Measurements from ENCODE around the gene STX19.
A peak's percentile ranks its signal among the peaks of the same experiment; 100 is the strongest.
"Not testable (repeated sequence)": the region's sequence is repeated elsewhere in the genome, so short reads cannot be mapped to it uniquely, and the experiment has no call there.

The STX19 gene, protein sequence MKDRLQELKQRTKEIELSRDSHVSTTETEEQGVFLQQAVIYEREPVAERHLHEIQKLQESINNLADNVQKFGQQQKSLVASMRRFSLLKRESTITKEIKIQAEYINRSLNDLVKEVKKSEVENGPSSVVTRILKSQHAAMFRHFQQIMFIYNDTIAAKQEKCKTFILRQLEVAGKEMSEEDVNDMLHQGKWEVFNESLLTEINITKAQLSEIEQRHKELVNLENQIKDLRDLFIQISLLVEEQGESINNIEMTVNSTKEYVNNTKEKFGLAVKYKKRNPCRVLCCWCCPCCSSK

DNA sequence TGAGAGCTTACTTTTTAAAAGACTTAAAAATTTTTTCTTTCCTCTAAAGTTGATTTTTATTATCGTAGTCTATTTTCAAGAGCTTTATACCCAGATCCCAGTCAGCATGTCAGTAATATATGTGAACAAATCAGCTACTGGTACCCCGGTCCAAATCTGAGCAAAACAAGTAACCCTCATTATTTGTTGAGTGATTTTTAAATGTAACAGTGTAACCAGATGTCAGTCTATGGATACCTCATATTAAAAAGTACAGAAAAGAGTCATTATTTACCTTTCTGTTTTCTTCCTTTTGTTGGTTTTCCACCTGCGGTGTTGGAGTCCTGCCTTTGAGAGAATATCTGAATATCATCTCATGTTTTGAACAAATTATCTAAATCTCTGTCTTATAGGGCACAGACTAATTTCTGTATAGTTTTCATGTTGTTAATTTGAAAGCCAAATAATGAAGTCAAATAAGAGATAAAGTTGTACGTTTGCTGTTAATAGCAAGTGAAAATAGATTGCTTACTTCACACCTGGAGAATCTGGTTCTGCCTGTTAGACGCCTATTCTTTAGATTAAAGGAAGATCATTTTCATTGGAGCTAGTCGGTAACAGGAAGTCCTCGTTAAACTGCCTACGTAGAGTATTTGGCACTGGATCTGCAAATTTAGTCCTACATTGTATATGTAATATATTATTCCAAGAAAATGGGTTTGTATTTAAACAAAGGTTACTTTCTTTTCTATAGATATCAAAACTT lies at the start of gene STX19:
Gene STX19, minus strand, starts transcription at position 505 of the 745 bp plus-strand sequence. CDS start 13,328 bp downstream, outside the sequence.
- DNase-seq = no peak

DNA sequence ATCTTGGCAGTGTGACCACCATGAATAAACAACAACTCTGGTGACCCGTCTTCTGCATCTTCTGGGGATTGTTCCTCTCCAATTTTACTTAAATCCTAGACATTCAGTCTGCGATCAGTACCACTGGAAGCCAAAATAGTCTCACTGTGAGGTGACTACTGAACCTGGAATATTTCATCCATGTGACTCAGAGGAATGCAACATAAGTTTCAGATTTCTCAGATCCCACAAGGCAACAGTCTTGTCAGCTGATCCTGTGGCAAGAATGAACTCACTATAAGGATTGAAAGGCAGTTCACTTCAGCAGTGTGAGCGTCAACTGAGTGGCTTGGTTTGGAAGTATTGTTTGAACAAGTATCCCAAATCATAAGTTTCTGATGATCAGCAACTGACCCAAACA lies 47.7 kb upstream of the STX19 start:
- no peak for DNase-seq

DNA sequence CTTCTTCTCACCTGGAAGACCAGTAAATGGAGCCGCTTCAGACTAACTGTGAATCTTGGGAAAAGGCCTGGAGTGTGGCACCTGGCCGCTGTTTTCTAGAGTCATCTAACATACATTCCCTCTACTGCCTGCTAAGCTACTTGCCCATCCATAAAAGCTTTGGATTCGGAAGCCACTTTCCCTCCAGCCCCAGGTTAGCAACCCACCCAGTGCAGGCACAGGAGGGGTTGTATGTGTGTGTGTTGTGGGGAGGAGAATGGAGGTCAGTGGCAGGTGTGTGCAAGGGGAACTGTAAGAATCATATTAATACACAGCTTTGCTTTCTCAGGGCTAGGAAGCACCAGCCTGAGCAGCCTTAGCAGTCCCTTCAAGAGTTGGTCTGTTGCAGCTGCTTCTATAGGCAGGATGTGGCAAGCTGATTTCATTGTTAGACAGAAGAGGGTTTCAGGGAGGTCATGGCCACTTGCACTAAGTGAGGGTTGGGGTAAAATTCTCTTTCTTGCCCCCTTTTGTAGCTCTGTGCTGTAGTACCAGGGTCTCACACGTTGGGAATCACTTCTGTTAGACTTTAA lies 43.4 kb upstream of the STX19 start:
- DNase-seq = no peak

DNA sequence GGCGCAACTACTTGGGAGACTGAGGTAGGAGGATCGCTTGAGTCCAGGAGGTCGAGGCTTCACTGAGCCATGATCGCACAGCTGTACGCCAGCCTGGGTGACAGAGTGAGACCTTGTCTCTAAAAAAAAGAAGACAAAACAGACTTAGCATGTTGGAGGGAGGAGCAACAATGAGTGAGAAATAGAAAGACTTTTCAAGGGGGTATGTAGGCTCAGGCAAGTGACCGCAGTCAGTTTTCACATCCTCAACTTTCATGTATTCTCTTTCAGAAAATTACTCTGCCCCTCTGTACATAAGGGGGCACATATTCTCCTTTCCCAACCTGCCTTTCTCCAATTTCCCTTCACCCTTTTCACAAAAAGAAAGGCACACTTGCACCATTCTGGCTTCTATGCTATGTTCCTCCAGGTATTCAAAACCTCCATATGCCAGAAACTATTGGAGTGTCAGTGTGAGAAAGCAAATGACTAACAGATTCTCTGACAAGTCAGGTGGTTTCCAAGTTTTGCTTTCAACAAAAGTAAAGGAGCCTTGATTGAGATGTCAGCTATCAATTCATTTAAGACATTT lies 42.0 kb upstream of the STX19 start:
- no peak for DNase-seq

DNA sequence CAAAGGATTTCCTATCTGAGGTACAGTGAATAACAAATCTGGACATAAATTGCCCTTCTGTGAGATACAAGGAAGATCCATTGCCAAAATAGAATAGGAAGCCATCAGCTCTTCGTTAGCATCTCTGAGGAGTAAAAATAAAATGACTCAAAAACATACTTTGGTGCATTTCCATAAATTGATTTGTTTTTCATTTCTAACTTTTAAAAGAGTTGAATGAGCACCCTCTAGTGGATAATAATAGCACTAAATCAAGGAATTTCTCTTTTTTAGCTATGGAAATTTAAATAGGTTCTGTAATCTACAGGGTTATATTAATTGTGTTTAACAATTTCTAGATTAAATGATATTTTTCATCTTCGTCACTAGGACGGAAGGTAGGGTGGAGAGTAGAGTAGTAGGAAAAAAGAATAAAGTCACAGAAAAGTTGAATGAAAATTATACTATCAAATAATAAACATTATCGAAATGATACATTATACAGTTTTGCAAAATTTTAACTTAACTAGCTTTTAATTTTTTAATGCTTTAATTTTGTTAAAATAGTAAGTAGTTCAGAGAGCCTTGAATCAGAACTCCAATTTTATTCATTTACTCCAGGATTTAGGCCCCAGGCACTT lies 40.9 kb upstream of the STX19 start:
- peak; percentile 69 for DNase-seq

DNA sequence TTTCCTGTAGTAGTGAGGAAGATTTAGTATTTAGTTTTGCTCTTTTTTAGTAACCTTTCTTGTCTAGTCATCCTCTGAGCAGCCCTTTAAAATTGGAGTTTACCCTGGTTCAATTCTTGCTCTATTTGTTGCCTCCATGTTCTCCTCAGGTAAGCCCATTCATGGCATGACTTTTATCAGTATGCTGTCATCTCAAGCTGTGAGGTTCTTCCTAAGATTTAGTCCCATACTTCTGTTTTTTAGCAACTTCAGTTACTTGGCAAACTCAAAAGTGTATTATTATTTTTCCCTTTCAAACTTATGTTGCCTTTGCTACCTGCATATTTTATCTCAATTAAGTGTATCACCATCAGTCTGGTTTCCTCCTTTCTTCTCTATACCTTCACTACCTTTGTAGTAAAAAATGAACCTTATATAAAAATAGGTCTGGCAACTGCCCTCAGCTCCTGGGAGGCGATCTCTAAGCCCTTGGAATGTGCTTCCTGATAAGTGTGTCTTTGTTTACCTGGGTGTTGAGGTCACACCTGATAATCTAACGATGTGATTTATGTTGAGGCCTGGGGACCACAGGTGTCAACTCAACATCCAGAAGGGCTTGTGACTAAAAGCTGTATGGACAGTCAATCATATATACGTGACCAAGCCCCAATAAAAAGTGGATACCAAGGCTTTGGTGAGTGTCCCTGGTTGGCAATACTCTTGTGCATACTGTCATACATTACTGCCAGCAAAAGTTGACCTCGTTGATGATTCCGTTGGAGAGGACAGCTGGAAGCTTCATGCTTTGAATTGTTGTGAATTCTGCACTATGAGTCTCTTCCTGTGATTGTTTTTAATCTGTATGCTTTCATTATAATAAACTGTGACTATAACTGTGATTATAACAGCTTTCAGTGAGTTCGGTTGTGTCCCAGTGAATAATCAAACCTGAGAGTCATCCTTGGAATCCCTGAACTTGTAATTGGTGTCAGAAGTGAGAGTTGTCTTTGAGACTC lies 38.4 kb upstream of the STX19 start:
- no peak for DNase-seq

DNA sequence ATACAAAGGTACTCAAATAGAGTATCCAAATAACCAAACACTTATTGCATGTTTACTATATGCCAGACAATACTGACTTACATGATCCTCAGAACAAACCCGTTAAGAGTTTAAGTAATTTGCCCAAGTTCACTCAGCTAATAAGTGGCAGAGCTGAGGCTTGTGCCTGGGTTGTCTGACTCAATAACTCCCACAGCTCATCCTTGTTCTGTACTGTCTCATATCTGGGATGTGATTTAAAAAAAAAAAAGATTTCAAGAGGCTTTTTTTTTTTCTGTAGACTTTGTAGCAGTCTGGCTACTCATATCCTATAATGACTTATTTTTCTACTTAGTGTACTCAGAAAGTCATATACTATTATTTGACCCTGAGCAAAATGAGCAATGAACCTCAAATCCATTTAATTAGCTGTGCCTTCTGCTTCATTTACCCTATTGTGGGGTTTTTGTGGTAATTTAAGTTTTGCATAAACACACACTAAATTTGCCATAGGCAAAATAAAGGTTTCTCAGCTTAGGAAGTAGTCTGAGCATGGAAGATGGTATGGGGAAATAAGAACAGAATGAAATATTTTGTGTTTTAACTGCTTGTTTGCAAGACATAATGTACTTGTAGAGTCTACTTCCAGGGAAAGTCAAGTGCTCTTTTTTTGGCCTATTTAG lies 37.6 kb upstream of the STX19 start:
- DNase-seq = no peak

DNA sequence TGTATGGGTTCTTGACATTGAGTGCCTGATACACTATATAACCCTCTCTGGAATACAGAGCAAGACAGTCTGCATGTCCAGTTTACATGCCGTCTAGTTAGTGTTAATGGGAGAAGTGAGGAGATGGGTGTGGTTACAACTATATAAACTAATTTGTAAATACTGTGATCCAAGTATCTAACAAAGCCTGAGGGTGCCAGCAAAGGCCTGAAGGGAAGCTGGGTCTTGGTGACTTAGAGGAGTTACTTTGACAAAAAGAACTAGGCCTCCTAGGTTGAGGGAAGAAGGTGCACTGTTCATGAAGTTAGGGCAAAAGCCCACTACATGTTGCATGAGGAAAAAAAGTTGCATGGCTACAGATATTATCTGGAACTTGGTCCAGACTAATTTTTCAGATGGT lies 36.7 kb upstream of the STX19 start:
- no peak for DNase-seq

DNA sequence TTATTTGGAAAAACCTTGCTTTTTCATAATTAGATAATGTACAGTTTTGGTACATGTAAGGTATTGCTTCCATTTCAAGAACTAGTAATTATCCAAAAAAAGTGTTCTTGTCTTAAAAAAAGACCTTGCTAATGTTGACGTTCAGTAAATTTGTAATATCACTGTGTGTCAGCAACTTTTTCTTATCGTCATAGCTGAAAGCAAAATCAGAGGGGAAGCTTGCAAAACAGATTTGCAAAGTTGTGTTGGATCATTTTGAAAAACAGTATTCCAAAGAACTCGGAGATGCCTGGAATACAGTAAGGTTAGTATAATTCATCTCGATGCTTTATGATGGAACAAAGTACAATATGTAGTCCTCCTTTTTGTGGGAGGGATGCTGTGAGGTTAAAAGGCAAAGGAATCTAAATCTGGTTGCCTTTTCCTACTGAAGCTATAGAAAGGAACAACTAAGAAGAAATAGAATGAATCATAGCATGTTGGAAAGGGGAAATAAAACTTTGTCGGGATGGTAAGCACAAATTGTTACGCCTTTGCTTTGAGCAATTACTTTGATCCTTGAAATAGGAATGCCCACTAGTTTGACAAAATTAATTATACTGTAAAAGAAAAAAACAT lies 36.0 kb upstream of the STX19 start:
- DNase-seq = peak; percentile 35

DNA sequence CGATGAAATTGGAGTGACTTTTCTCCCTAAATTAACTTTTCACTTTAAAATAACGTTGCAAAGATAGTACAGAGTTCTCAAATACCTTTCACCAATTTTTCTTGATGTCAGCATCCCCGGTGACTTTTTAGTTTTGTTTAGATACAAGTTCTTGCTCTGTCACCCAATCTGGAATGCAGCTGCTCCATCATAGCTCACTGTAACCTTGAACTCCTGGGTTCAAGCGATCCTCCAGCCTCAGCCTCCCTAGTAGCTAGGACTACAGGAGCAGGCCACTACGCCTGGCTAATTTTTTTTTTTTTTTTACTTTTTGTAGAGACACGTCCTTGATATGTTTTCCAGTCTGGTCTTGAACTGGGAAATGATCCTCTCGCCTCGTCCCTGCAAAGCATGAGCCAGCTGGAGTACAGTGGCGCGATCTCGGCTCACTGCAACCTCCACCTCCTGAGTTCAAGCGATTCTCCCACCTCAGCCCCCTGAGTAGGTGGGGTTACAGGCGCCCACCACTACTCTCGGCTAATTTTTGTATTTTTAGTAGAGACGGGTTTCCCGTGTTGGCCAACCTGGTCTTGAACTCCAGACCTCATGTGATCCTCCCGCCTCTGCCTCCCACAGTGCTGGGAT lies 35.2 kb upstream of the STX19 start:
- peak; percentile 27 for DNase-seq

DNA sequence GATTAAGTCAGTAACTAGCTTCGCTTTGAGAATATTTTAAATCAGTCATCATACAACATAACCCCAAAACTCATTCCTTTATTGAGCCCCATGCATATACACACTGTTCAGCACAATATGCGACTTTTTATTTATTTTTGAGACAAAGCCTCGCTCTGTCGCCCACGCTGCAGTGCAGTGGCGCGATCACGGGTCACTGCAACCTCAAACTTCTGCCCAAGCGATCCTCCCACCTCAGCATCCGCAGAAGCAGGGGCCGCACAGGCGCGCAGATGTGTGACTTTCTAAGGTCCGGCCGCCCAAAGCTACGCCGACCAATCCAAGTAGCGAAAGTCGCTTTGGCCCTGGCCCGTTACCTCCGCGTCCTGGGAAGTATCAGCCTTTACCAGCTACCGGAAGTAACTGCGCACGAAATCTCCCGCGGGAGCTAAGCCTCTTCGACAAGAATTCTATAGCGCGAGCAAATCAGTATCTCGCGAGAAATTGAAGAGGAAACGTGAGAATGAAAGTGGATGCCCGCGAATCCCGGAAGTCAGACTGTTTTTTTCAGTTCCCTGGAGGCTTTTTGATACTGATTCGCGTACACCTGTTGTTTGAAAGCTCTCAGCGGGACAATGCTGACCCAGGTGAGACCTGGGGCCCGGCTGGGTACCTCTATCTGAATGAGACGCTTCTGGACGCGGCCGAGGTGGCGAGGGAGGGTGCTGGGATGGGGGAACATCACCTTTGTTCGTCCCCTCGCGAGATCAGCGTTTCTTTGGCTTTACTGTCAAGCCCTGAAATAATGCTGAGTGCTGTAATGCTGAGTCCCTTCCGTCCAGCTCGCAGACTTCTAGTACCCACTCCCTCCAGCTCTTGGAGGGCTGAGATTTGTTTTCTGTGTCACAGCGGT lies 34.4 kb upstream of the STX19 start, which contains the start of the genes DHFR2 and NSUN3:
Gene DHFR2, minus strand, starts transcription at position 404 of the 892 bp plus-strand sequence. CDS start 1,405 bp downstream, outside the sequence.
Gene NSUN3, plus strand, starts transcription at position 549 of the 892 bp plus-strand sequence. Its CDS starts 66 bp downstream, at position 615.
- peak; percentile 99 for DNase-seq

DNA sequence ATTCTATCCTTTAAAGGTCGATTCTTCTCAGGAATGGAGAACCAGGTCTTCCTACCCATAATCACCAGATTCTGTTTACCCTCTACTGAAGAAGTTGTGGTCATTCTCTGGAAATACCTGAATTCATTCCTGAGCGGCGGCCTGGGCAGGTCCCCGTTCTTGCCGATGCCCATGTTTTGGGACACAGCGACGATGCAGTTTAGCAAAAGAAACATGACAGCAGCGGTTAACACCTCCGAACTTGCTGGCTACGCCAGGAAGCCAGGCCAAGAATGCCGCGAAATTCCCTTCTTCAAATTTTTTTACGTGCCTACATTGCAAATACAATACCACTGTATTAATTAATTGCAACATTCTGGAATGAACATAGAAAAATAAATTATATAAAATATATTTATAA lies 32.9 kb upstream of the STX19 start:
- no peak for DNase-seq

DNA sequence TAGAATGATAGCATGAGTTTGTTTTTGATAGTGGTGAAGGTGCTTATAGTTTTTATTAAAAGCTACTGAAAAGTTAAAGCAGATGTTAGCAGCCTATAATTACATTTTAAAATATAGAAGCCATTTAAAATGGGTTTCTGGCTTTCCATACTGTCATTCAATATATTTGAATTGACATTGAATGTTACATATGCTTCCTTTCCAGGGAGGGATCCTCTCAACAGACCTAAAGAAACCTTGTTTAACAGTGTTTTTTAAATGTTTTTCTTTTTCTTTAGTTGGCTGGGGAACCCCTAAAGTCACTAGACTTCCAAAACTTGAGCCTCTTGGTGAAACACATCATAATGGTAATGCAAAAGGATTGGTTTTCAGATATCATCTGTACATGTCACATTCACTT lies 22.1 kb upstream of the STX19 start:
- DNase-seq = no peak

DNA sequence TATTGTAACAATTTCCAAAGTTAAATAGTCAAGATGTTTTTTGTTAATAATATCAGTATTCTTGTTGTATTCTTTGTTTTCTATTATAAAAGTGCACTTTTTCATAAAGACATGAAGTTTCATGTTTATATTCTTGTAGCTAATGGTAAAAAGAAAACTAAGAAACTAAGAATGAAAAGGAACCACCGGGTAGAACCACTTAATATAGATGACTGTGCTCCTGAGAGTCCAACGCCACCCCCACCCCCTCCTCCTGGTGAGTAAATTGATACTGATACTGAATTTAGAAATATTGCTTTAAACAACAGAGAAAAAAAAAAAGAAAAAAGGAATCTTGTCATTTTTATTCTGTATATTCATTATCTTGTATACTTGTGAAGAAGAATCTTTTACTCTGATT lies 20.9 kb upstream of the STX19 start:
- DNase-seq = no peak

DNA sequence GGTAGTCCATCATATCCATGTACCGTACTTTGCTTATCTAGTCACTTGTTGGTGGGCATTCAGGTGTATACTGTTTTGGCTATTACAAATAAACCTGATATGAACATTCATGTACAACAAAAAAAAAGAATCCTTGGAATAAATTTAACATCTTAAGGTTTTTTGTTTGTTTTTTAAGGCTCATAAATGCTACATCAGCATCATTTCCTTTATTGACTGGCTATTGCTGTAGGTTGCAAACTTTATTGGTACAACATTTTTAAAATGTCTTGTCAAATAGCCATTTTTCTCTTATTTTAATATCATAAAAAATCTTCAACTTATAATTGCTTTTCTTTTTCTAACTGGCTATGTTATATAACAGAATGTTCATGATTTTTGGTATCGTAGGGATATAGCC lies 18.1 kb upstream of the STX19 start:
- no peak for DNase-seq

DNA sequence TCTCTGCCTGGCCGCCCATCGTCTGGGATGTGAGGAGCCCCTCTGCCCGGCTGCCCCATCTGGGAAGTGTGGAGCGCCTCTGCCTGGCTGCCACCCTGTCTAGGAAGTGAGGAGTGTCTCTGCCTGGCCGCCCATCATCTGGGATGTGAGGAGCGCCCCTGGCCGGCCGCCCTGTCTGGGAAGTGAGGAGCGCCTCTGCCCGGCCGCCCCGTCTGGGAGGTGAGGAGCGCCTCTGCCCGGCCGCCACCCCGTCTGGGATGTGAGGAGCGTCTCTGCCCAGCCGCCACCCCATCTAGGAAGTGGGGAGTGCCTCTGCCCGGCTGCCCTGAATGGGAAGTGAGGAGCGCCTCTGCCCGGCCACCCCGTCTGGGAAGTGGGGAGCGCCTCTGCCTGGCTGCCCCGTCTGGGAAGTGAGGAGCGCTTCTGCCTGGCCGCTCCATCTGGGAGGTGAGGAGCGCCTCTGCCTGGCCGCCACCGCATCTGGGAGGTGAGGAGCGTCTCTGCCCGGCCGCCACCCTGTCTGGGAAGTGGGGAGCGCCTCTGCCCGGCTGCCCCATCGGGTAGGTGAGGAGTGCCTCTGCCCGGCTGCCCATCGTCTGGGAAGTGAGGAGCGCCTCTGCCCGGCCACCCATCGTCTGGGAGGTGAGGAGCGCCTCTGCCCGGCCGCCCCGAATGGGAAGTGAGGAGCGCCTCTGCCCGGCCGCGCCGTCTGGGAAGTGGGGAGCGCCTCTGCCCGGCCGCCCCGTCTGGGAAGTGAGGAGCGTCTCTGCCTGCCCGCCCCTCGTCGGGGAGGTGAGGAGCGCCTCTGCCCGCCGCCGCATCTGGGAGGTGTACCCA lies 15.9 kb upstream of the STX19 start:
- DNase-seq = not testable (repeated sequence)

DNA sequence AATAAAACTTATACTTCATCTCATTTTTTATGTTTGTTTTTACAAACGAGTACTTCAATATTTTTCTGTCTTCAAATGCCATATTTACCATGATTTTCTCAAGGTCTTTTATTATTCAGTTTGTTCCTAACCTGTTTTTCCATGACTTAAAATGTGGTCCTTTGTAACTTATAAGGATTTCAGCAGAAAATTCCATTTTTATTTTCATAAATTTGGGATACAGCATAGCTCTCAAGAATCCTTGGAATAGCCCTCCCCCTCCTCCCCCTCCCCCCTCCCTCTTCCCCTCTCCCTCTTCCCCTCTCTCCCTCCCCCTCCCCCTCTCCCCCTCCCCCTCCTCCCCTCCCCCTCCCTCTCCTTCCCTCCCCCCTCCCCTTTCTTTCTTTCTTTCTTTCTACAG lies 14.9 kb upstream of the STX19 start:
- no peak for DNase-seq

DNA sequence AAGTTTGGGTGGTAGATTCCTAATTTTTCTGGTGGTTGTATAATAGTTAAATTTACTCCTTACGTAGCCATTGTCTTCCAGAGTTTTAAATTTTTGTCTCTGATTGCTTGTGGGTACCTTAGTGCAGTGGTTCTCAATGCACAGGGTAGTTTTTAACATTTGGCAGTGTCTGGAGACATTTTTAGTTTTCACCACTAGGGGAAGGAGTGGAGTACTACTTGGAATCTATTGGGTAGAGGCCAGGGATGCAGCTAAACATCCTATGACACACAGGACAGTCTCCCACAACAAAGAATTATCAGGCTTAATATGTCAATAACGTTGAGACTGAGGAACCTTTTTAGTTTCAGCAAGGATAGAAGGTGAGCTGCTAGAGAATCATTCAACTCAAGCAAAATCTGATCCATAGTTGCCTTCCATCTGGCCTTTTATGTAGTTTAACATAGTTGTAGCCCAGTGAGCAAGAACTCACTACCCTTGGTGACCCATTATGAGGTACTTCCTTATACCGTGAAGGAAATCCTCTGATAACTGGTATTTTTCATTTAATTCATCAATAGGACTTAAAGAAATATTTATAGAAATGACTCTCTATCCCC lies 8.6 kb upstream of the STX19 start:
- peak; percentile 67 for DNase-seq

Measured in hematopoietic multipotent progenitor cell treated with erythropoietin and hydrocortisone succinate and interleukin-3 and kit ligand, for 6 days (in vitro differentiated cells).